Measurements from ENCODE around the gene NCAPH2.
A peak's percentile ranks its signal among the peaks of the same experiment; 100 is the strongest.

The NCAPH2 gene

DNA sequence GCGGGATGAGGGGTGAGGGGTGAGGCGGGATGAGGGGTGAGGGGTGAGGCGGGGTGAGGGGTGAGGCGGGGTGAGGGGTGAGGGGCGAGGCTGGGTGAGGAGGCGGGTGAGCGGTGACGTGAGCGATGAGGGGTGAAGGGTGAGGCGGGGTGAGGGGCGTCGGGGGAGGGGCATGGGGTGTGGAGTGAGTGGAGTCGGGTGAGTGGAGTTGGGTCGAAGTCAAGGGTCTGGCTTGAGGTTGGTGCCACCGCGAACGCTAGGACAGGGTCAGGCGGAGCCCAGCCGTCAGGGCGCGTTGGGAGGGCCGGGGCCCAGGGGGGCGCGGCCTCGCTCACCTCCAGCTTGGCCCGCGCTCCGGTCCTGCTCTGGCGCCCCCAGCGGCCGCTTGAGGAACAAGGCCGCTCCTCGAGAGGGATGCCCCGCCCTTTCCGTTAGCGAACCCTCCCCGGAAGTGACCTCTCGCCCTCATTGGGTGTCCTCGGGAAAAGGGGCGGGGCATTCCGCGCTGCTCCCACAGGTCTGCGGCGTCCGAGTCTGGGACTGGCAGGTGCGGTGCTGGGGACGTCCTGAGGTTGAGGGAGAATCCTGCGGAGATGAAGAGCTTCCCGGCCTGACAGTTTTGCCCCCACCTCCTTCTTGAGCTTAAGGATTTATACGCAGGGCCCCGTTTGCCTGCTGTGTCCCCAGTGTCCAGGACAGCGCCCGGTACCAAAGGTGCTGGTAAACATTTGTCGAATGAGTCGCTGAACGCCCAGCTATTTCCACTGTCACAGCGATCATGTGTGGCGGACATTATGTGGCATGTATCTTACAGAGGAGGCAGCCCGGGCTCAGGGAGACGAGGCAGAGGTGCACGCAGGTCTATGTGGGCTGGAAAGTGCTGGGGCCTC, 54.7 kb downstream of the NCAPH2 start, which contains the start of gene SYCE3:
SYCE3 (minus strand) TSS at position 397 of the 890 bp plus-strand sequence. CDS start 6,514 bp downstream, outside the sequence.
- H3K27ac ChIP-seq (ENCODE audit: low read depth, low read length, severe bottlenecking), result no peak within 1 kb of the TSS

DNA sequence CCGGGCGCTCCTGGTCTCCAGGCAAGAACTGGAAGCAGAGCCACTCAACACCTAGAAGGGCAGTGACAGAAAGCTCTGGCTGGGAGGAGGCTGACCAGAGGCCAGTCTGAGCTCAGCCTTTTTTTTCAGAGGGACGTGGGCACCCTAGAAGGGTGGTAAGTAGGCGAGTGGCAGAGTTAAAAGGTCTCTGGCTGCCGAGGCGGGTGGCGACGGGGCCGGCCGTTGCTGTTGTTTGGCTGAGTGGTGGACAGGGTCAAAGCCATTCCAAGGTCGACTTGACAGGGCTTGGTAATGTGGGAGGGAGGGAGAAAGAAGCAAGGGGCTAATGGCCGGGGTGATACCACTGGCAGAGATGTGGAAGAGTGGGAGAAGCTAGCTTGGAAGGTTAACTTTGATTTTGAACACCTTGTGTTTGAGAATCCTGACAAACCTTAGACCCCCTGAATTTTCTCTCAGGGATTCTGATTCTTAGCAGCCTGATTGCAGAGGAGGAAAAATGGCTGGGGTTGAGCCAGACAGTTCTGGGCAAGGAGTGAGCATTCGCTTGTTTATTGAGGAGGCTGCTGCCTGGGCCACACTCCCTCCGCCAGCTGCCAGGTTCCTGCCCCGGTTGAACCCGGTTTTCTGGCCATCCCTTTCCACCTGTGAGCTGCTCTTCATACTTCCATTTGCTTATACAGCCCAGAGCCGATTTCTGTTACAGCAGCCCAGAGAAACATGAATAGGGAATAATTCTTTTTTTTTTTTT, 55.6 kb downstream of the NCAPH2 start:
- Histone ChIP-seq H3K4me3 (ENCODE audit: extremely low read depth, insufficient read depth, low read length, poor library complexity, severe bottlenecking) (peak overlapping the region; percentile 43), H3K27ac (ENCODE audit: low read depth, low read length, severe bottlenecking) (no peak overlapping the region), H3K9me3 (ENCODE audit: control insufficient read depth, low read length) (no peaks in the 10 kb centered on the region), H3K4me1 (ENCODE audit: control insufficient read depth, insufficient read depth, low read length, poor library complexity, severe bottlenecking) (no peaks in the 10 kb centered on the region), H3K36me3 (ENCODE audit: control insufficient read depth, insufficient read depth, low read length) (peaks cover 6% of the 10 kb centered on the region)
- 37 to 38% methylated on average over 12 to 14 of the region's 17 CpGs for WGBS, 2 experiments (ENCODE audit: insufficient coverage in 2 of 2)

More for the DNA sequence above, 54.7 kb downstream of the NCAPH2 start, which contains the start of gene SYCE3:
- Histone ChIP-seq H3K36me3 (ENCODE audit: control insufficient read depth, insufficient read depth, low read length) (peaks cover 4% of the 10 kb centered on the region), H3K4me3 (ENCODE audit: extremely low read depth, insufficient read depth, low read length, poor library complexity, severe bottlenecking) (peak within 1 kb of the TSS; percentile 43), H3K4me1 (ENCODE audit: control insufficient read depth, insufficient read depth, low read length, poor library complexity, severe bottlenecking) (no peaks in the 10 kb centered on the region), H3K9me3 (ENCODE audit: control insufficient read depth, low read length) (no peaks in the 10 kb centered on the region)
- 2 to 3% methylated on average over 39 to 50 of the region's 61 CpGs for WGBS, 2 experiments (ENCODE audit: insufficient coverage in 2 of 2)

DNA sequence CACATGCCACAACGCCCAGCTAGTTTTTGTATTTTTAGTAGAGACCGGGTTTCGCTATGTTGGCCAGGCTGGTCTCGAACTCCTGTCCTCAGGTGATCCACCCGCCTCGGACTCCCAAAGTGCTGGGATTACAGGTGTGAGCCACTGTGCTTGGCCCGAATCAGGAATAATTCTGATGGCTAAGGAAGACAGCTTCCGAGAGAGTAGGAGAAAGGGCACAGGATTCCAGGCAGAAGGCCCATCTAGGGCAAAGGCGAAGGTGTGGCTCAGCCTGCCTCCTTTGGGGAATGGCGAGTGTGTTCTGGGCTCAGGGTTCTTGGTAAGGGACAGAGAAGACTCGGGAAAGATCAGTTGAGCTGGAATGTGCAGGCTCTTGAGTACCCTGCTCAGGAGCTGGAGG, 56.3 kb downstream of the NCAPH2 start:
- H3K27ac ChIP-seq (ENCODE audit: low read depth, low read length, severe bottlenecking), result no peak overlapping the region
- no peaks in the 10 kb centered on the region for H3K4me1 ChIP-seq (ENCODE audit: control insufficient read depth, insufficient read depth, low read length, poor library complexity, severe bottlenecking)
- WGBS, 2 experiments (ENCODE audit: insufficient coverage in 2 of 2), result 91 to 92% methylated on average over 9 to 11 of the region's 11 CpGs
- no peak overlapping the region for H3K4me3 ChIP-seq (ENCODE audit: extremely low read depth, insufficient read depth, low read length, poor library complexity, severe bottlenecking)
- no peaks in the 10 kb centered on the region for H3K9me3 ChIP-seq (ENCODE audit: control insufficient read depth, low read length)
- H3K36me3 ChIP-seq (ENCODE audit: control insufficient read depth, insufficient read depth, low read length), result peaks cover 10% of the 10 kb centered on the region

DNA sequence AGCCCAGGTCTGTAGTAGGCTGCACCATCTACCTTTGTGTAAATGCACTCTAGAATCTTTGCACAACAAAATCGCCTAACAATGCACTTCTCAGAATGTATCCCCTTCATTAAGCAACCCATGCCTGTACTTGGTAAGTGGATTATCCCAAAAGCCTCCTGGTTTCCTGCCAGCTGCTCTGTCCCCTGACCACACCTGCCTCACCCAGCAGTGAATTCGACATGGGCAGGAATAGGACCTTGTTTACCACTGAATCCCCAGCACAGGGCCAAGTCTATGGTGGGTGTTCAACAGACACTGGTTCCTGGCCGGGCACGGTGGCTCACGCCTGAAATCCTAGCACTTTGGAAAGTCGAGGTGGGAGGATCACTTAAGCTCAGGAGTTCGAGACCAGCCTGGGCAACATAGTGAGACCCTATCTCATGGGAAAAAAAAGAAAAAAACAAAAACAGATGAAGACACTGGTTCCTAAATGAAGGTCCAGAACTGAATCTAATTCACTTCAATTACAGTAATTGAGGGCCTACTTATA, 59.8 kb downstream of the NCAPH2 start:
- 94 to 95% methylated on average over 5 to 7 of the region's 7 CpGs for WGBS, 2 experiments (ENCODE audit: insufficient coverage in 2 of 2)
- Histone ChIP-seq H3K4me1 (ENCODE audit: control insufficient read depth, insufficient read depth, low read length, poor library complexity, severe bottlenecking) (no peaks in the 10 kb centered on the region), H3K4me3 (ENCODE audit: extremely low read depth, insufficient read depth, low read length, poor library complexity, severe bottlenecking) (no peak overlapping the region), H3K27ac (ENCODE audit: low read depth, low read length, severe bottlenecking) (no peak overlapping the region), H3K36me3 (ENCODE audit: control insufficient read depth, insufficient read depth, low read length) (peaks cover 43% of the 10 kb centered on the region), H3K9me3 (ENCODE audit: control insufficient read depth, low read length) (no peaks in the 10 kb centered on the region)

DNA sequence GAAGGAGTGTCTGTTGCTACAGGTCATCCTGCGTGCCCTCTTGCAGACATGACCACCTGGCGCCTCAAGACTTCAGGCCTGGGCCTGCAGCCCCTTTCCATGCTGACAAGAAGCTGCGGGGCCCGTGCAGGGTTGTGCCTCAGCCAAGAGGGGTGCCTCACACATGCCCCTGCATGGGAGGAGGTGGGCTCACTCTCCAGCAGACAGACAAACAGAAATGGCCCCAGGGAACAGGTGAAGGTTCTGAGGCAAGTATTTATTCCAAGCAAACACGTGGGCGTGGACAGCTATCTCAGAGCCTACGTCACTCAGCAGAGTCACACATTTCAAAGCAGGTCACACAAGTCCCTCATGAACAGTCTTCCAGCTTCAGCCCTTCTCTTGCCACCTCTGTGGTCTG, 60.6 kb downstream of the NCAPH2 start:
- peaks cover 44% of the 10 kb centered on the region for H3K36me3 ChIP-seq (ENCODE audit: control insufficient read depth, insufficient read depth, low read length)
- WGBS, 2 experiments (ENCODE audit: insufficient coverage in 2 of 2), result 94 to 97% methylated on average over 7 of the region's 7 CpGs
- no peaks in the 10 kb centered on the region for H3K9me3 ChIP-seq (ENCODE audit: control insufficient read depth, low read length)
- H3K4me3 ChIP-seq (ENCODE audit: extremely low read depth, insufficient read depth, low read length, poor library complexity, severe bottlenecking), result no peak overlapping the region
- no peaks in the 10 kb centered on the region for H3K4me1 ChIP-seq (ENCODE audit: control insufficient read depth, insufficient read depth, low read length, poor library complexity, severe bottlenecking)
- no peak overlapping the region for H3K27ac ChIP-seq (ENCODE audit: low read depth, low read length, severe bottlenecking)

DNA sequence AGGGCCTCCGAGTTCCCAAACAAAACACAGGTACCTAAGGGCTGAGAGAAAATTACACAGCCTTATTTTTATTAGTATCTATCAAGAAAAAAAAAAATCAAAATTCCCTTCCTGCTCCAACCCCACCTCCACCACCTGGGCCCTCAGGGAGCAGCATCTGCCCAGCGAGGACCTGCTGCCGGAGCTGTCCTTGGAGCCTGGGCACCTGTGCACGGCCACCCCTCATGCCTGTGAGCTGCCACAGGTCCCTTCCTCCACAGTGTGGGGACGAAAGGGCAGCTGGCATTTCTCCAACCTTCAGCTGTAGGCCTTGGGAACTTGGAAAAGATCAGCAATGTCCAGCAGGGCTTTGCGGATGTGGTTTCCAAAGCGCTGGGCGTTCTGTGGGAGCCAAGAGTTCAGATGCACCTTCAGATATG, 61.0 kb downstream of the NCAPH2 start:
- H3K36me3 ChIP-seq (ENCODE audit: control insufficient read depth, insufficient read depth, low read length), result peaks cover 47% of the 10 kb centered on the region
- 96 to 99% methylated on average over 4 to 7 of the region's 8 CpGs for WGBS, 2 experiments (ENCODE audit: insufficient coverage in 2 of 2)
- no peaks in the 10 kb centered on the region for H3K9me3 ChIP-seq (ENCODE audit: control insufficient read depth, low read length)

DNA sequence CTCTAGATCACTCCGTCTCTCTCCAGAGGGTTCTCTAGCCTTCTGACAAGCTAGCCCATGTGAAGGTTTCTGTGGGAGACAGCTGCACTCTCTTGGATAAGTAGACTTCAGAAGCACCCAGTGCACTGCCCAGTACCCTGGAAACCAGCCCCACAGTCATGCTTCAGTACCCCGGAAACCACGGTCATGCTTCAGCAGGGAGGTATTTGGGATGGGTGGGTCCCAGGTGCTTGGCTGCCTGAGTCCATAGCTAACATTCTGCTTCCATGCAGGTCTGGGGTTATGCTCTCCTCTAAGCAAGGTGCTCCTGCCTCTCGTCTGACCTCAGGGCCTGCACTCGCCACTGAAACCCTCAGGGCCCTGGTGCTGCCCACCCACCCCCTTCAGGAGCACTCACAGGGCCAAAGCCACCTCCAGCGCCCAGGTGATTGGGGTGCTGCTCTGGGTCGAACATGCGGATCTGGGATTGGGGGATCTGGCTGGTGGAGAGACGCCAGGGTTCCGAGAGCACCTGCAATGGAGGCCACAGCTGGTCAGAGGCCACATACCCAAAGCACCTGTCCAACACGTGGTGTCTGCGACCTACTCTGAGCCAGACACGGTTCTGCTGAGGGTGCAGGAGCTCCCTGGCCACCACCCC, 62.0 kb downstream of the NCAPH2 start:
- 96 to 97% methylated on average over 12 to 13 of the region's 13 CpGs for WGBS, 2 experiments (ENCODE audit: insufficient coverage in 2 of 2)
- Histone ChIP-seq H3K9me3 (ENCODE audit: control insufficient read depth, low read length) (no peaks in the 10 kb centered on the region), H3K27ac (ENCODE audit: low read depth, low read length, severe bottlenecking) (no peak overlapping the region), H3K4me1 (ENCODE audit: control insufficient read depth, insufficient read depth, low read length, poor library complexity, severe bottlenecking) (no peaks in the 10 kb centered on the region), H3K4me3 (ENCODE audit: extremely low read depth, insufficient read depth, low read length, poor library complexity, severe bottlenecking) (no peak overlapping the region), H3K36me3 (ENCODE audit: control insufficient read depth, insufficient read depth, low read length) (peaks cover 49% of the 10 kb centered on the region)

More for the DNA sequence above, 61.0 kb downstream of the NCAPH2 start:
- Histone ChIP-seq H3K4me1 (ENCODE audit: control insufficient read depth, insufficient read depth, low read length, poor library complexity, severe bottlenecking) (no peaks in the 10 kb centered on the region), H3K27ac (ENCODE audit: low read depth, low read length, severe bottlenecking) (no peak overlapping the region), H3K4me3 (ENCODE audit: extremely low read depth, insufficient read depth, low read length, poor library complexity, severe bottlenecking) (no peak overlapping the region)

DNA sequence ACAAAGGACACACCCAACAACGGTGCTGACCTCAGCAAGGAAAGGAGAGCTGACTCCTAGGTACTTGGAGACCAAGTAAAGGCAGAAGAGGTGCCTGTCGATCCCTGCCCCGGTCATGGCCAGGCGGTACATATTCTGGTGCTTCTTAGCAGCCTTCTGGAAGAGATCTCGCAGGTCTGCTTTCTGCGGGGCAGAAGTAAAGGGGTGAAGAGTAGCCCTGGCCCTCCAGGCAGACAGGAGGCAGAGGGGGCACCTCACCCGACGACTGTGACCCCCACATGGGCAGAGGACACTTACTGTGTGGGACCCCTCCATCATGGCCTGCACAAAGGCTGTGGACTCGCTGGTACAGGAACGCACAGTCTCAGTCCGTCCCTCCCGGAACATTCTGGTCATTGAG, 62.8 kb downstream of the NCAPH2 start:
- WGBS, 2 experiments (ENCODE audit: insufficient coverage in 2 of 2), result 92 to 94% methylated on average over 11 to 12 of the region's 12 CpGs
- peaks cover 53% of the 10 kb centered on the region for H3K36me3 ChIP-seq (ENCODE audit: control insufficient read depth, insufficient read depth, low read length)
- no peak overlapping the region for H3K4me3 ChIP-seq (ENCODE audit: extremely low read depth, insufficient read depth, low read length, poor library complexity, severe bottlenecking)
- no peaks in the 10 kb centered on the region for H3K4me1 ChIP-seq (ENCODE audit: control insufficient read depth, insufficient read depth, low read length, poor library complexity, severe bottlenecking)
- H3K27ac ChIP-seq (ENCODE audit: low read depth, low read length, severe bottlenecking), result no peak overlapping the region
- H3K9me3 ChIP-seq (ENCODE audit: control insufficient read depth, low read length), result no peaks in the 10 kb centered on the region

DNA sequence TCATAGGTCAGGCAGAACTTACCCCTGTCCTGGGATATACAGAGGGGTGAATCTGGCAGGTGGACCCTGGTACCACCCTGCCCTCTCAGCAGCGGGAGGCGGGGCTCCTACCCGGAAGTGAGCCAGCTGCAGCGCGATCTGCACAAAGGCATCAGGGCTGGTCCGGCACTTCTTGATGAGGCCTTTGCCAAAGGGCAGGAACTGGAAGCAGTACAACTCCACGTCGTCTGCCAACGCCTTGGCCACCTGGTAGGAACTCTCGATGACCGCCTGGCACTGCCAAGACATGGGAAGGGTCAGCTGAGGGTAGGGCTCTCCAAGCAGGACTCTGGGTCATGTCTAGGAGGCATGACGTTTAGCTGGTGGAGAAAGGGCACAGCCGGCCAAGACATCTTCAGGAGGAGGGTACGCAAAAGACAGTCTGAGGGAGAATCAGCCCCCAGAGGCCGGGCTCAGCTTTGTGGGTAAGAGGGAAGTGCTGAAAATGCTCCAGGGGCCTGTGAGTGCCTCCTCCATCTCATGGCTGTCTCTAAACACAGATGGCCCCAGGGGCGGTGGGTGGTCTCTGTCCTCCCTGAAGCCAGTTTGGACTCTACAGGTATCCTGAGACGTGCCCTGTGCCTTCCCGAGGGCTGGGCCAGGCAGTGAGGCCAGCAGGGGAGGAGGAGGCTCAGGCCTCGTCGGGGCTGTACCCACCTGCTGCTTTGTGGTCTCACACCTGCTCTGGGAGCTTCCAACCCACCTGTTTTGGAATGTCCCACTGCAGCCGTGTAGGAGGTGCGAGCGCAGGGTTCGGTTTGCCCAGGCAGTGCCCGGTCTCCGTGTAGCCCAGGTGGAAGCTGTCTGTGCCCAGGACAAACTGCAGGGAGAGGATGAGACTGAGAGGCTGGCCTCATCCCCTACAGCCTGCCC, 63.5 kb downstream of the NCAPH2 start:
- 92 to 94% methylated on average over 21 to 22 of the region's 26 CpGs for WGBS, 2 experiments (ENCODE audit: insufficient coverage in 2 of 2)
- no peaks in the 10 kb centered on the region for H3K9me3 ChIP-seq (ENCODE audit: control insufficient read depth, low read length)
- H3K4me3 ChIP-seq (ENCODE audit: extremely low read depth, insufficient read depth, low read length, poor library complexity, severe bottlenecking), result no peak overlapping the region
- H3K27ac ChIP-seq (ENCODE audit: low read depth, low read length, severe bottlenecking), result no peak overlapping the region
- H3K36me3 ChIP-seq (ENCODE audit: control insufficient read depth, insufficient read depth, low read length), result peaks cover 58% of the 10 kb centered on the region
- no peaks in the 10 kb centered on the region for H3K4me1 ChIP-seq (ENCODE audit: control insufficient read depth, insufficient read depth, low read length, poor library complexity, severe bottlenecking)

Measured in mesodermal cell (in vitro differentiated cells).